GM18498 (cell line): Measurements from ENCODE around the gene CLIP2.
"Not testable (repeated sequence)": the region's sequence is repeated elsewhere in the genome, so short reads cannot be mapped to it uniquely, and the experiment has no call there.

ENCODE experiments used
- ATAC-seq: cut with Tn5 transposase; IDR thresholded peaks from one replicate; pipeline ENCODE4 v1.9.1; 2021; ENCODE audit warnings: mild to moderate bottlenecking, moderate library complexity; ENCODE audit not compliant: unreplicated experiment

The CLIP2 gene

GRCh38 chr7:74400420-74401136 lies 111.4 kb downstream of the CLIP2 start:
- ATAC-seq = no peak

GRCh38 chr7:74401137-74401859 lies 112.1 kb downstream of the CLIP2 start:
- no peak for ATAC-seq

- not testable (repeated sequence) for ATAC-seq
Observed at GRCh38 chr7:74402668-74403067, 113.5 kb downstream of the CLIP2 start.

DNA sequence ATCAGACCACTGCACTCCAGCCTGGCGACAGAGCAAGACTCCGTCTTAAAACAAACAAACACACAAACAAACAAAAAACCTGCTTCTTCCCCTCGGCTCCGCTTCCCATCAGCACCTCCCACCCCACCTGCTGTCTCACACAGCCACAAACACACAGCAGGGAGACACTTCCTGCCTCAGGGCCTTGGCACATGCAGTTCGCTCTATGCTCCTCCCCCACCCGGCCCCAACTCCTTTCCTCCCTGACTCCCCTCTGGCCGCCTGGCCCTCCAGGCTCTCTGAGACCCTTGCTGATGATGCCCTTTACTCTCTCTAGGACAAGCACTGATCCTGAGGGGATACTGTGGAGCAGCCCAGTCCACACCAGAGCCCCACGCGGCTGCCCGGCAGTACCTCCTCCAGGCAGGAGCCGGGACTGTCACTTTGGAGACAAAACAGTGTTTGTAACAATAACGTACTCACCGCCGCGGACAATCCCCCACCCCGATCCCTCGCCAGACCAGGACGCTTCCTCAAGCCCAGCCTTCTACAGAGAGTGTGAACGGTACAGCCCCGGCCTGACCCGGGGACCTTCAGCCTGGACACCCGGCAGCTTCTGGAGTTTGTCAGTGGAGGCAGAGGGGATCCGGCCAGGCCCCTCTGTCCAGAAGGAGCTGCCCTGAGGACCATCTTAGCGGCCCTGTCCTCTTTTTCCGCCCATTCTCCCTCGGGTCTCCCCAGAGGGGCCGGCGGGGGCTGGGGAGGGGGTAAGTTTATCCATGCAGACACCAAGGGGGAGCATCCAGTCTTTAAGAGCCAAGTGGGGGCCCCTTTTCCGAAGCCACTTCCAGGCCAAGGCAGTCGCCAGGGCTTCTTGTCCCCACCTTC lies 114.5 kb downstream of the CLIP2 start:
- no peak for ATAC-seq

GRCh38 chr7:74404388-74404700 lies 115.1 kb downstream of the CLIP2 start:
- no peak for ATAC-seq

- ATAC-seq = no peak
Observed at GRCh38 chr7:74404741-74405140, 115.5 kb downstream of the CLIP2 start.

DNA sequence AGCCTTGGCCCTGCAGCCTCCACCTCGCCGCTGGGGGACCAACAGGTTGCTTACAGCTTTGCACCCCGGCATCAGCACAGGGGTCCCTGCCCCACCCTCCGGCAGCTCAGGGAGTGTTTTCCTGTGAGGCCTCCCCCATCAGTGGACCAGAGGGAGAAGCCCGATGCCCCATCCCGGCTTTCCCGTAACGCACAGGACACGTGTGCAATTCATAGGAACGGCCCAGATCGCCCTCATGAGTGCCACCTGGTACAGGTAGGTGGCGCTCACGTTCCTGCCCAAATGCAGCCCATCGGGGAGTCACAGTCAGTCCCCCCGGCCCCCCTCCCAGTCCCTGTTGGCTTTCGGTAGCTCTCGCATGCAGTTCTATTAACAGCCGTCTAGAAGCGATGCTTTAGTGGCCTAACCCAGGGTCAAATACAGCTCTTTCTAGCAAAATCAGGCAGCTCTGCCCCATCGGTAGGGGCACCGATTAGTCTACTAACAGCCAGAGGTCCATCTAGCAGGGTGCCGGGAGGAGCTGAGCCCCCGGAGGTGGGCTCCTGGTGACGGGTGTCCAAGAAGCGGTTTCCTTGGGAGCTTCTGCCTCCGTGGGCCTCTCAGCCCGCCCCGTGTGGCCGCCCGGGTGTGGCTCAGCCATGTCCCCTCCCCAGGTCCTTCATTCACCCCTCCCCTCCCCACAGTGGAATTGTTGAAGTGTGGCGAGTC lies 116.1 kb downstream of the CLIP2 start:
- ATAC-seq = no peak

DNA sequence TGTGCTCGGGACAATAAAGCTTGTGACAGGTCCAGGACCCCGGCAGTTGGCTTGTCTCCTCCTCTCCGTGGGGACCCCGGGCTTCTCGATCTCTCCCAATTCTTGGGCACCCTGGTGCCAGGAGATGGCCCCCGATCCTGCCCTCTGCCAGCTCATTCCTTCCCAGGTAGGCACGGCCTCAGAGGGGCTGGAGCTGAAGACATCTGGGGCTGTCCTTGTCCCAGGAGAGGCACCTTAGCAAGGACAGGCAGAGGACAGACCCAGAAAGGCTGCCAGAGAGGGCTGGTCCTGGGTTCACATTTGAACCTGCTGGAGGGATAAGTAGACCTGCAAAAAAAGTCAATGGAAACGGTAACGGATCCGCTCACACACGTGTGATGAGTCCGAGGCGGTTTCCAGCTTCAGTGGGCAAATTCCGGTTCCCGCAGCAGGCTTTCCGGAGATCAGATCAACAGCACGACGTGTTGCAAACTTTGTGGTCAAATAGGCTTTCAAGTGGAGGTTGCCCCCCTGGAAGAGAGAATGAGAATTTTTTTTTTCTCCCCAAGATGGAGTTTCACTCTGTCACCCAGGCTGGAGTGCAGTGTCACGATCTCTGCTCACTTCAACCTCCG lies 116.8 kb downstream of the CLIP2 start:
- no peak for ATAC-seq

GRCh38 chr7:74407958-74408357 lies 118.8 kb downstream of the CLIP2 start:
- ATAC-seq = no peak

DNA sequence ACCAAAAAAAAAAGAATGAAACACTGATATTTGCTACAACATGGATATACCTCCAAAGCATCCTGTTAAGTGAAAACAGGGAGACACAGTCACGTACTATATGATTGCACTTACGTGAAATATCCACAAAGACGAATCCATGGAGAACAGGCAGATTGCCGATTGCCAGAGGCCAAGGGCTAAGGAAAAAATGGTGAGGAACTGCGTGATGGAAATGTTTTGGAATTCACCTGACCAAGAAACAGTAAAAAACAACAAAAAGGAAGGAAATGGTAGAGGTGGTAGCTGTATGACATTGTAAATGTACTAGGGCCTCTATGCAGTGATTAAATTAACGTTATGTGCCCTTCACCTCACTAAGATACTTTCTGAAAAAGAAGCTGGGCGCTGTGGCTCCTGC lies 120.4 kb downstream of the CLIP2 start:
- ATAC-seq = no peak

DNA sequence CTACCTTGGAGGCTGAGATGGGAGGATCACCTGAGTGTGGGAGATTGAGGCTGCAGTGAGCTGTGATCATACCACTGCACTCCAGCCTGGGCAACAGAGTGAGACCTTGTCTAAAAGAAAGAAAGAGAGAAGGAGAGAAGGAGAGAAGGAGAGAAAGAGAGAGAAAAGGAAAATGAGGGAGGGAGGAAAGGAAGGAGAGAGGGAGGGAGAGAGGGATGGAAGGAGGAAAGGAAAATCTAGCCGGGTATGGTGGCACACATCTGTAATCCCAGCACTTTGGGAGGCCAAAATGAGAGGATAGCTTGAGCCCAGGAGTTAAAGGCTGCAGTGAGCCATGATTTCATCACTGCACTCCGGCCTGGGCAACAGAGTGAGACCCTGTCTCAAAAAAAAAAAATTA lies 121.6 kb downstream of the CLIP2 start:
- no peak for ATAC-seq

- not testable (repeated sequence) for ATAC-seq
Observed at GRCh38 chr7:74411571-74411970, 122.4 kb downstream of the CLIP2 start.

GRCh38 chr7:74412056-74412455 lies 122.8 kb downstream of the CLIP2 start:
- ATAC-seq = no peak

DNA sequence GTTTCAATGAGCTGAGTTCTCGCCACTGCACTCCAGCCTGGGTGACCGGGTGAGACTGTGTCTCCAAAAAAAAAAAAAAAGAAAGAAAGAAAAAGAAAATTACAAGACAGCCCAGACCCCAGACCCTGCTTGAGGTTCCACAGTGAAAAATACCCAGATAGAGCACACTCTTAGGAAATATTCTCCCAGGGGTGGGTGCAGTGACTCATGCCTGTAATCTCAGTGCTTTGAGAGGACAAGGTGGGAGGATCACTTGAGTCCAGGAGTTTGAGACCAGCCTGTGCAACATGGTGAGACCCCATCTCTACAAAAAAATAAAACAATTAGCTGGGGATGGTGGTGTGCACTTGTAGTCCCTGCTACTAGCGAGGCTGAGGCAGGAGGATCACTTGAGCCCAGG lies 123.4 kb downstream of the CLIP2 start:
- no peak for ATAC-seq

DNA sequence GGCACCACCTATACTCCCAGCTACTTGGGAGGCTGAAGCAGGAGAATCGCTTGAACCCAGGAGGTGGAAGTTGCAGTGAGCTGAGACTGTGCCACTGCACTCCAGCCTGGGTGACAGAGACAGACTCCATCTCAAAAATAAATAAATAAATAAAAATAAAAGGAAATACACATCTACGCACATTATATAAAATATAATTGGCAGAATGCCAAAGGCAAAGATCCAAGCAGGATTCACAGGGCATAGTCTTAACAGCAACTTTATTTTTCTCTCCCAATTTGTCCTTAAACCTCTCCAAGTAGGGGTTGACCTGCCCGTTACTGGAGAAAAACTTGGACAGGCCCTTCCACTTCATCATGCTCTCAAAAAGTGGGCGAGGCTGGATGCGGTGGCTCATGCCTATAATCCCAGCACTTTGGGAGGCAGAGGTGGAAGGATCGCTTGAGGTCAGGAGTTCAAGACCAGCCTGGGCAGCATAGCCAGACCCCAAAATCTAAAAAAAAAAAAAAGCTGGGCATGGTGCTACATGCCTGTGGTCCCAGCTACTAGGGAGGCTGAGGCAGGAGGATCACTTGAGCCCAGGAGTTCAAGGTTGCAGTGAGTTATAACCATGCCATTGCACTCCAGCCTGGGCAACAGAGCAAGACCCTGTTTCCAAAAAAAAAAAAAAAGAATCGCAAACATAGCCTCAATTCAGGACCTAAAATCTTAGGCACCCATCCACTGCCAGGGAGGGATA lies 125.6 kb downstream of the CLIP2 start:
- ATAC-seq = not testable (repeated sequence)

- no peak for ATAC-seq
Observed at GRCh38 chr7:74417419-74417971, 128.3 kb downstream of the CLIP2 start.

DNA sequence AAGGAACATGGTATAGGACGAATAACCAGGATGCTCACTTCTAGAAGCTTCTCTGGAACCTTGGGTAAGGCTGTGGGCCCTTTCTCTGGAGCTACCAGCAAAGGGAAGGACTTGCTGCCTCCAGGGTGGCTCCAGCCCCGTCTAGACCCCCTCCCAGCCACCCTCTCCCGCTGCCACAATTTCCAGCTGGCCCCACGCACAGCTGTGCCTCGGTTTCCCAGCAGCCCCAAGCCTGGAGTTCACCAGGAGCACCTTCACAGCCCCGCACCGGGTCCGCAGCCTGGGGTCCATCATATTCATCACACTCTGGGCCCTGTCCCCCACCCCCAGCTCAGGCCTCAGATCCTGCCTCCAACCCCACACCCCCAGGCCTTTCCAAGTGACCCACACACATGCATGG lies 128.9 kb downstream of the CLIP2 start:
- no peak for ATAC-seq

DNA sequence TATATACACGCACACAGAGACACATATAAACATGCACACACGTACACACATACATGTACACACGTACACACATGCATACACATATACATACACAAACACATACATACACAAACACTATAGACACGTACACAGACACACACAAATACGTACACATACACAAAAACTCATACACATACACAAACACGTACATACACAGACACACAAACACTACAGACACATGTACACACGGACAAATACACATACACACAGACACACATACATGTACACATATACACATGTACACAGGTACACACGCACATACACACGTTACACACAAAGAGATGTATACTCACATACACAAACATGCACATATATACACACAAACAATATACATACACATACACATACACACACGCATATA lies 129.3 kb downstream of the CLIP2 start:
- ATAC-seq = no peak

- not testable (repeated sequence) for ATAC-seq
Observed at GRCh38 chr7:74419232-74419631, 130.0 kb downstream of the CLIP2 start.

GRCh38 chr7:74420006-74420405 lies 130.8 kb downstream of the CLIP2 start:
- no peak for ATAC-seq
